ENCODE results near the gene ELP2.
"Not testable (repeated sequence)": the region's sequence is repeated elsewhere in the genome, so short reads cannot be mapped to it uniquely, and the experiment has no call there.

The ELP2 gene

GRCh38 chr18:36167692-36168218 lies 38.1 kb downstream of the ELP2 start:
- ChIA-PET POLR2A (ENCODE audit: low non-redundant PET) (no interaction called here), CTCF (interaction anchor here (0.6 kb wide), 1 partner anchor 20 kb away, joined by 3 read pairs; no protein-coding TSS in a partner anchor)
- no peak for TF ChIP-seq CTCF (conservative IDR thresholded peaks at IDR 0.05; ENCODE audit: low read depth)
- H3K27ac ChIP-seq = no peak overlapping the region
- no peak for DNase-seq (ENCODE audit: low spot score)

- H3K27ac ChIP-seq; CTCF ChIA-PET; POLR2A ChIA-PET (ENCODE audit: low non-redundant PET); DNase-seq (ENCODE audit: low spot score): not testable (repeated sequence)
Measured at GRCh38 chr18:36168296-36168695, 38.6 kb downstream of the ELP2 start.

- ChIA-PET POLR2A (ENCODE audit: low non-redundant PET) (no interaction called here), CTCF (no interaction called here)
- TF ChIP-seq CTCF (conservative IDR thresholded peaks at IDR 0.05; ENCODE audit: low read depth) = no peak
- DNase-seq (ENCODE audit: low spot score) = no peak
- no peak overlapping the region for H3K27ac ChIP-seq
Measured at GRCh38 chr18:36169938-36170337, 40.2 kb downstream of the ELP2 start.

- ChIA-PET POLR2A (ENCODE audit: low non-redundant PET) (no interaction called here), CTCF (interaction anchor here (0.6 kb wide), 1 partner anchor 373 kb away, joined by 4 read pairs; no protein-coding TSS in a partner anchor)
- no peak for TF ChIP-seq CTCF (conservative IDR thresholded peaks at IDR 0.05; ENCODE audit: low read depth)
- DNase-seq (ENCODE audit: low spot score) = no peak
- H3K27ac ChIP-seq = no peak overlapping the region
Measured at GRCh38 chr18:36175481-36175880, 45.8 kb downstream of the ELP2 start.

GRCh38 chr18:36176177-36176584 lies 46.5 kb downstream of the ELP2 start:
- TF ChIP-seq CTCF (conservative IDR thresholded peaks at IDR 0.05; ENCODE audit: low read depth) = no peak
- ChIA-PET POLR2A (ENCODE audit: low non-redundant PET) (no interaction called here), CTCF (no interaction called here)
- H3K27ac ChIP-seq = no peak overlapping the region
- no peak for DNase-seq (ENCODE audit: low spot score)

- DNase-seq (ENCODE audit: low spot score) = peak; percentile 41
- ChIA-PET POLR2A (ENCODE audit: low non-redundant PET) (no interaction called here), CTCF (no interaction called here)
- no peak overlapping the region for H3K27ac ChIP-seq
- TF ChIP-seq CTCF (conservative IDR thresholded peaks at IDR 0.05; ENCODE audit: low read depth) = no peak
Measured at GRCh38 chr18:36176711-36177110, 47.0 kb downstream of the ELP2 start.

GRCh38 chr18:36177913-36178312 lies 48.2 kb downstream of the ELP2 start:
- DNase-seq (ENCODE audit: low spot score) = no peak
- H3K27ac ChIP-seq = no peak overlapping the region
- CTCF ChIA-PET = no interaction called here
- POLR2A ChIA-PET (ENCODE audit: low non-redundant PET) = no interaction called here
- TF ChIP-seq CTCF (conservative IDR thresholded peaks at IDR 0.05; ENCODE audit: low read depth) = no peak

Measured in RWPE1 (cell line).